Large intestine (tissue), 3 donors: ENCODE measurements around the gene UPB1. TPM values are rescaled to one million over a fixed set of nuclear protein-coding genes. Genes with fewer than 3 reads are reported as not detected.
A peak's percentile ranks its signal among the peaks of the same experiment; 100 is the strongest.

Source experiments
- DNase-seq, 2 donors: peaks; one replicate each; pipeline versions ENCODE4 v3.0.0 to v3.0.0-alpha.2; 2013
- H3K27ac ChIP-seq: one replicate; pipeline ENCODE4 v1.5.1; 2013; ENCODE audit warnings: low read length
- H3K27me3 ChIP-seq: 2 replicates; pipeline ENCODE4 v1.6.1; 2013; ENCODE audit warnings: low read length; ENCODE audit not compliant: control insufficient read depth, insufficient read depth
- H3K36me3 ChIP-seq: 2 replicates; pipeline ENCODE4 v1.6.1; 2013; ENCODE audit warnings: low read length; ENCODE audit not compliant: control insufficient read depth, insufficient read depth
- H3K4me1 ChIP-seq: one replicate; pipeline ENCODE4 v1.6.1; 2013; ENCODE audit warnings: low read length; ENCODE audit not compliant: control insufficient read depth, insufficient read depth
- H3K4me3 ChIP-seq: one replicate; pipeline ENCODE4 v1.5.1; 2013; ENCODE audit warnings: low read length
- H3K9me3 ChIP-seq: one replicate; pipeline ENCODE4 v1.6.1; 2013; ENCODE audit warnings: mild to moderate bottlenecking, low read depth, low read length, moderate library complexity; ENCODE audit not compliant: control insufficient read depth
- WGBS: methylation state at CpG from one replicate; pipeline ENCODE4 v1.1.5; 2013; ENCODE audit warnings: low lambda C conversion rate; ENCODE audit not compliant: insufficient coverage; 5-methylcytosine and 5-hydroxymethylcytosine counted together
- polyA plus RNA-seq: library from polyadenylated mRNA; unstranded; fragments of 120-200 nt; gene quantifications from one replicate; pipeline ENCODE4 v1.2.1, GENCODE V29; 2013

UPB1 gene
- polyA plus RNA-seq, 1 donor = 12.2 TPM

- H3K4me3 ChIP-seq = no peak overlapping the region
- DNase-seq = no peak
- H3K27ac ChIP-seq = peak overlapping the region; percentile 80
- no peaks in the 10 kb centered on the region for H3K36me3 ChIP-seq
- peaks cover 8% of the 10 kb centered on the region for H3K4me1 ChIP-seq
- no peaks in the 10 kb centered on the region for H3K27me3 ChIP-seq
- no peaks in the 10 kb centered on the region for H3K9me3 ChIP-seq
- 57% methylated on average over 1 of the region's 1 CpG for WGBS
Measured at GRCh38 chr22:24459911-24460310, 35.2 kb upstream of the UPB1 start.

- 95% methylated on average over 2 of the region's 10 CpGs for WGBS
- no peaks in the 10 kb centered on the region for H3K9me3 ChIP-seq
- H3K27ac ChIP-seq = peak overlapping the region; percentile 80
- H3K27me3 ChIP-seq = no peaks in the 10 kb centered on the region
- peaks cover 8% of the 10 kb centered on the region for H3K4me1 ChIP-seq
- H3K36me3 ChIP-seq = no peaks in the 10 kb centered on the region
- H3K4me3 ChIP-seq = peak overlapping the region; percentile 5
- DNase-seq = peak; percentile 74 to 86
Measured at GRCh38 chr22:24460418-24461089, 34.6 kb upstream of the UPB1 start.

- WGBS = no CpG with 5 or more reads among the region's 6 CpGs
- Histone ChIP-seq H3K27ac (peak overlapping the region; percentile 14), H3K9me3 (no peaks in the 10 kb centered on the region), H3K4me1 (peaks cover 16% of the 10 kb centered on the region), H3K36me3 (no peaks in the 10 kb centered on the region), H3K27me3 (no peaks in the 10 kb centered on the region), H3K4me3 (no peak overlapping the region)
- DNase-seq = peak; percentile 64 to 72
Measured at GRCh38 chr22:24463071-24463760, 31.9 kb upstream of the UPB1 start.

- Histone ChIP-seq H3K27me3 (no peaks in the 10 kb centered on the region), H3K4me3 (no peak overlapping the region), H3K9me3 (no peaks in the 10 kb centered on the region), H3K4me1 (peaks cover 13% of the 10 kb centered on the region), H3K36me3 (no peaks in the 10 kb centered on the region), H3K27ac (peak overlapping the region; percentile 58)
- WGBS = 100% methylated on average over 1 of the region's 5 CpGs
- peak; percentile 35 to 51 for DNase-seq
Measured at GRCh38 chr22:24465566-24465965, 29.6 kb upstream of the UPB1 start.

GRCh38 chr22:24465975-24466374 lies 29.2 kb upstream of the UPB1 start:
- no peaks in the 10 kb centered on the region for H3K9me3 ChIP-seq
- H3K27ac ChIP-seq = peak overlapping the region; percentile 58
- H3K36me3 ChIP-seq = no peaks in the 10 kb centered on the region
- 83% methylated on average over 2 of the region's 3 CpGs for WGBS
- peaks cover 10% of the 10 kb centered on the region for H3K4me1 ChIP-seq
- H3K27me3 ChIP-seq = no peaks in the 10 kb centered on the region
- no peak overlapping the region for H3K4me3 ChIP-seq
- DNase-seq = no peak

- Histone ChIP-seq H3K27ac (peak overlapping the region; percentile 58), H3K9me3 (no peaks in the 10 kb centered on the region), H3K4me1 (peaks cover 8% of the 10 kb centered on the region), H3K4me3 (no peak overlapping the region), H3K27me3 (no peaks in the 10 kb centered on the region), H3K36me3 (no peaks in the 10 kb centered on the region)
- no CpG with 5 or more reads among the region's 1 CpG for WGBS
- DNase-seq = peak in 1 of 2 donors; percentile 19
Measured at GRCh38 chr22:24466716-24467328, 28.3 kb upstream of the UPB1 start.

GRCh38 chr22:24467340-24467739 lies 27.8 kb upstream of the UPB1 start:
- H3K27me3 ChIP-seq = no peaks in the 10 kb centered on the region
- peak overlapping the region; percentile 9 for H3K27ac ChIP-seq

GRCh38 chr22:24471570-24471969 lies 23.6 kb upstream of the UPB1 start:
- H3K9me3 ChIP-seq = no peaks in the 10 kb centered on the region
- H3K27ac ChIP-seq = no peak overlapping the region
- H3K27me3 ChIP-seq = no peaks in the 10 kb centered on the region
- H3K4me1 ChIP-seq = no peaks in the 10 kb centered on the region
- H3K4me3 ChIP-seq = no peak overlapping the region
- no peak for DNase-seq
- no peaks in the 10 kb centered on the region for H3K36me3 ChIP-seq
- no CpG with 5 or more reads among the region's 4 CpGs for WGBS

More at GRCh38 chr22:24467340-24467739, 27.8 kb upstream of the UPB1 start:
- no peak for DNase-seq
- Histone ChIP-seq H3K4me3 (no peak overlapping the region), H3K9me3 (no peaks in the 10 kb centered on the region), H3K36me3 (no peaks in the 10 kb centered on the region), H3K4me1 (peaks cover 8% of the 10 kb centered on the region)
- WGBS = no CpG with 5 or more reads among the region's 2 CpGs

- Histone ChIP-seq H3K27me3 (no peaks in the 10 kb centered on the region), H3K9me3 (no peaks in the 10 kb centered on the region), H3K4me3 (no peak overlapping the region), H3K36me3 (no peaks in the 10 kb centered on the region), H3K27ac (no peak overlapping the region), H3K4me1 (no peaks in the 10 kb centered on the region)
- DNase-seq = no peak
Measured at GRCh38 chr22:24473284-24473683, 21.8 kb upstream of the UPB1 start.

- no peaks in the 10 kb centered on the region for H3K4me1 ChIP-seq
- H3K27ac ChIP-seq = no peak overlapping the region
- H3K9me3 ChIP-seq = no peaks in the 10 kb centered on the region
- H3K27me3 ChIP-seq = no peaks in the 10 kb centered on the region
- no peak overlapping the region for H3K4me3 ChIP-seq
- no peaks in the 10 kb centered on the region for H3K36me3 ChIP-seq
- no peak for DNase-seq
- WGBS = no CpG with 5 or more reads among the region's 3 CpGs
Measured at GRCh38 chr22:24474221-24474620, 20.9 kb upstream of the UPB1 start.
